GM12878 (cell line): Measurements from ENCODE around the gene OTUB2. TPM values are rescaled to one million over a fixed set of nuclear protein-coding genes. Genes with fewer than 3 reads are reported as not detected.

Experiments used
- BACH1 ChIP-seq: fragments of 450-650 bp; IDR thresholded peaks from 2 replicates; pipeline ENCODE4 v1.6.1; 2017; ENCODE audit warnings: mild to moderate bottlenecking, borderline replicate concordance
- CBFB ChIP-seq: IDR thresholded peaks from 2 replicates; pipeline ENCODE4 v1.6.1; 2016; ENCODE audit warnings: antibody characterized with exemption, low read depth
- MEF2A ChIP-seq: IDR thresholded peaks from 2 replicates; pipeline ENCODE4 v1.6.1; 2011; ENCODE audit warnings: low read depth, mild to moderate bottlenecking, low read length, moderate library complexity; ENCODE audit not compliant: insufficient read depth
- NR2F1 ChIP-seq: fragments of 450-650 bp; conservative IDR thresholded peaks from 2 replicates; pipeline ENCODE4 v1.6.1; 2017; ENCODE audit warnings: mild to moderate bottlenecking
- SRF ChIP-seq, 2 experiments: IDR thresholded peaks; 2 replicates each; pipeline ENCODE4 v1.6.1; 2011; ENCODE audit warnings: low read depth in 2 of 2, low read length in 2 of 2, mild to moderate bottlenecking in 1 of 2, moderate library complexity in 1 of 2
- YY1 ChIP-seq: IDR thresholded peaks from 2 replicates; pipeline ENCODE4 v1.6.1; 2011; ENCODE audit warnings: low read depth, mild to moderate bottlenecking, low read length
- ZNF687 ChIP-seq: fragments of 450-650 bp; IDR thresholded peaks from 2 replicates; pipeline ENCODE4 v1.6.1; 2017; ENCODE audit warnings: mild to moderate bottlenecking, moderate library complexity
- polyA plus RNA-seq, 11 experiments: library from polyadenylated mRNA; depleted of rRNA in 4 of 11; unstranded in 6 of 11; stranded (reverse) in 5 of 11; fragments of >200 nt; fragmentation: Nextera tagmentation in 4 of 11; fragmentation: Illumina TruSeq in 1 of 11; extraction: Ambion mirVana in 4 of 11; extraction: Trizol in 1 of 11; gene quantifications; 1 replicate in 1 of 11; 2 replicates in 10 of 11; pipeline versions ENCODE4 v1.2.1 to v1.2.3, GENCODE V29; 2011 to 2016; ENCODE audit warnings: inconsistent platforms in 2 of 11, missing spikeins in 2 of 11, low read depth in 1 of 11
- total RNA-seq, 4 experiments: library from RNA; depleted of rRNA in 3 of 4; stranded (reverse); fragments of >200 nt in 3 of 4; fragmentation: Illumina TruSeq in 1 of 4; extraction: Trizol in 1 of 4; gene quantifications; 2 replicates each; pipeline versions ENCODE4 v1.2.1 to v1.2.3, GENCODE V29; 2013 to 2021
- TF ChIP-seq, protein P1 (sequence below): fragments of 450-650 bp; IDR thresholded peaks from 2 replicates; pipeline ENCODE4 v1.6.1; 2018; ENCODE audit warnings: mild to moderate bottlenecking, low read depth, moderate library complexity; ENCODE audit not compliant: partially characterized antibody

Gene OTUB2
- total and polyA plus RNA-seq, 10 of the 15 experiments (the other 5 are each of a cell fraction or from before 2014, with no cell fraction given) = 0.05 to 0.82 (median 0.43) TPM

- TF ChIP-seq, protein P1, sequence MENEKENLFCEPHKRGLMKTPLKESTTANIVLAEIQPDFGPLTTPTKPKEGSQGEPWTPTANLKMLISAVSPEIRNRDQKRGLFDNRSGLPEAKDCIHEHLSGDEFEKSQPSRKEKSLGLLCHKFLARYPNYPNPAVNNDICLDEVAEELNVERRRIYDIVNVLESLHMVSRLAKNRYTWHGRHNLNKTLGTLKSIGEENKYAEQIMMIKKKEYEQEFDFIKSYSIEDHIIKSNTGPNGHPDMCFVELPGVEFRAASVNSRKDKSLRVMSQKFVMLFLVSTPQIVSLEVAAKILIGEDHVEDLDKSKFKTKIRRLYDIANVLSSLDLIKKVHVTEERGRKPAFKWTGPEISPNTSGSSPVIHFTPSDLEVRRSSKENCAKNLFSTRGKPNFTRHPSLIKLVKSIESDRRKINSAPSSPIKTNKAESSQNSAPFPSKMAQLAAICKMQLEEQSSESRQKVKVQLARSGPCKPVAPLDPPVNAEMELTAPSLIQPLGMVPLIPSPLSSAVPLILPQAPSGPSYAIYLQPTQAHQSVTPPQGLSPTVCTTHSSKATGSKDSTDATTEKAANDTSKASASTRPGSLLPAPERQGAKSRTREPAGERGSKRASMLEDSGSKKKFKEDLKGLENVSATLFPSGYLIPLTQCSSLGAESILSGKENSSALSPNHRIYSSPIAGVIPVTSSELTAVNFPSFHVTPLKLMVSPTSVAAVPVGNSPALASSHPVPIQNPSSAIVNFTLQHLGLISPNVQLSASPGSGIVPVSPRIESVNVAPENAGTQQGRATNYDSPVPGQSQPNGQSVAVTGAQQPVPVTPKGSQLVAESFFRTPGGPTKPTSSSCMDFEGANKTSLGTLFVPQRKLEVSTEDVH = no peak
- TF ChIP-seq NR2F1 (0 out of 2 replicates have a peak, but pooled peaks have one; percentile 21), BACH1 (peak; percentile 86; the same call in 1 of the 2 replicates), MEF2A (peak; percentile 78), ZNF687 (peak; percentile 63), SRF (IDR thresholded peaks at IDR 0.05; ENCODE audit: low read depth in 2 of 2, low read length in 2 of 2) (peak in 1 of 2 experiments; percentile 71; a peak in 1 of 4 replicates), CBFB (0 out of 2 replicates have a peak, but pooled peaks have one; percentile 29), YY1 (0 out of 2 replicates have a peak, but pooled peaks have one; percentile 28)
- TF ChIP-seq, all 136 proteins: peak for 21
Measured at GRCh38 chr14:94011795-94012194, 14.3 kb upstream of the OTUB2 start (continued).
